ENCODE data around the gene LHFPL2.

LHFPL2 gene

GRCh38 chr5:78562714-78563330 is 85.8 kb downstream of the LHFPL2 start:
- no peak for DNase-seq

DNA sequence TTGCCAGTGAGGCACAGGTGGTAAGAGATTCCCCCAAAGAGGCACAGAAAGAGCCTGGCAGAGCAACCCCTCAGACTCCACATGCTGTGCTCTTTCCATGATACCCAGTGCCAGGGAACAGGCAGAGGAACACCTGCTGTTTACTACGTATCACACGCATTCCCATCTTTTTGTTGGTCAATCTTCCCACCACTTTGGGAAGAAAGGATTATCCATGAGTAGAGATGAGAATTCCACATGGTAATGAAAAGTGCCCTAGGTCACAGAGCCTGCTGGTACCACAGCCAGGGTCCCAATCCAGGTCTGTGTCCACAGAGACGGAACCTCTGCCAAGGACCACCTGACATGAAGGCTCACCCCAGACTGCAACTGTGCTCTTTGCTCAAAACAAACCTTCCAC is 86.6 kb downstream of the LHFPL2 start:
- no peak for DNase-seq

DNA sequence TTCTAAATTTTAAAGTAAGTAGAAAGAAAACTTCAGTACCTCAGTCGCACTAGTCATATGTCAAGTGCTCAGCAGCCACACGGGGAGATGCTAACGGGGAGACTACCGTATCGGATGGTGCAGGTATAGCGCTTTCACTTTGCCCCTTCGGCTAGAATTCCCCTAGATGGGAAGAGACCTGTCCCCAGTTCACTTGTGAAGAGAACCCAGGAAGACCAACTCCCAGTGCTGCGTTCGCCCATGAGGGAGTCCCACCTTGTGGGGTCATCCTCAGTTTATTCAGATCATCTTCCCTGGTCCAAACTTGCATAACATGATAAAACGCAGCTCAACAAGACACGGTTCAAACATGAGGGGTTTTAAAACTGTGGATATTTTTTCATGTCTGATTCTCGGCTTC is 87.3 kb downstream of the LHFPL2 start:
- DNase-seq = no peak

GRCh38 chr5:78560000-78560855 is 88.3 kb downstream of the LHFPL2 start:
- DNase-seq = no peak

GRCh38 chr5:78557601-78558000 is 91.0 kb downstream of the LHFPL2 start:
- no peak for DNase-seq

- DNase-seq = no peak
These were observed 92.7 kb downstream of the LHFPL2 start for GRCh38 chr5:78555870-78556269.

GRCh38 chr5:78554670-78555069 is 93.9 kb downstream of the LHFPL2 start:
- DNase-seq = no peak

- DNase-seq = no peak
These were observed 94.8 kb downstream of the LHFPL2 start for GRCh38 chr5:78553580-78554353.

DNA sequence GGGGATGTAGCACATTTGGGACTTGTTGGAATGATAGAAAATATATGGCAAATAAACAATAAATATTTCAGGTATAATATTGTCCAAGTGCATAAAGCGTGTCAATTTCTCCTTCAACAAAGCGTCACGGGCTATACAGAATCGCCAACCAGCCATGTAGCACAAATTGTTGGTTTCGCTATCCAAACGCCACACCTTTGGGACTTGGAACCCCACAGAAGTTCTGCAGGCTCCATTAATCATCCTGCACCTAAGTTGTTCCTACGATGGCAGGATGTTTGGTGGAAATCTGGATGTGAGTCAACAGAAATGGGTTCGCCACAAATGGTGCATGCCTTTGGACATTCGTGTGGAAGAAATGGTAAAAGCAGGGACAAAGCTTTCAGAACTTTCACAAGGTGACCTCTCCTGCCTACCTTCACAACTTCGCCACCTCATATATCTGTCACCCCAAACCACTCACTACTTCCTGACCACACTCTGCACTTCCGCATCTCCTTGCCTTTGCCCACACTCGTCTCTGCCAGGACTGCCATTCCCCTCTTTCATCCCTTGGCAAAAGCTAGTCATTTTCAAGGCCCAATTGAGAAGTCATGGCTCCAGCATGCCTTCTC is 95.7 kb downstream of the LHFPL2 start:
- DNase-seq = no peak

GRCh38 chr5:78550891-78551290 is 97.7 kb downstream of the LHFPL2 start:
- DNase-seq = no peak

DNA sequence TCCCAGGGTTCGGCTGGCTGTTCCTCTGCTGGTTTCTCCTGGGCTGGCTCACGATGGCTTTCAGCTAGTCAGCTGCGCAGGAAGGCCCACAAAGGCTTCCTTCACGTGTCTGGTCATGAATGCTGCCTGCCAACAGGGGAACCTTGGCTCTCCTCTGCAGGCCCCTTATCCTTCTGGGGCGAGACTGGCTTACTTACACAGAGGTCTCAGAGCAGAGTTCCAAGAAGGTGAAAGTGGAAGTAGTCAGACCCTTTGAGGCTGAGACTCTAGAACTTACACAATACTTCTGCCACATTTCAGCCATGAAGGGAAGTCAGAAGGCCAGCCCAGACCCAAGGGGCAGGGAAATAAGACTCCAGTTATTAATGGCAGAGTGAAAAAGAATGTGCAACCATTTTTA is 99.5 kb downstream of the LHFPL2 start:
- no peak for DNase-seq

GRCh38 chr5:78547731-78548615 is 100.6 kb downstream of the LHFPL2 start:
- no peak for DNase-seq

GRCh38 chr5:78547183-78547582 is 101.4 kb downstream of the LHFPL2 start:
- DNase-seq = no peak

DNA sequence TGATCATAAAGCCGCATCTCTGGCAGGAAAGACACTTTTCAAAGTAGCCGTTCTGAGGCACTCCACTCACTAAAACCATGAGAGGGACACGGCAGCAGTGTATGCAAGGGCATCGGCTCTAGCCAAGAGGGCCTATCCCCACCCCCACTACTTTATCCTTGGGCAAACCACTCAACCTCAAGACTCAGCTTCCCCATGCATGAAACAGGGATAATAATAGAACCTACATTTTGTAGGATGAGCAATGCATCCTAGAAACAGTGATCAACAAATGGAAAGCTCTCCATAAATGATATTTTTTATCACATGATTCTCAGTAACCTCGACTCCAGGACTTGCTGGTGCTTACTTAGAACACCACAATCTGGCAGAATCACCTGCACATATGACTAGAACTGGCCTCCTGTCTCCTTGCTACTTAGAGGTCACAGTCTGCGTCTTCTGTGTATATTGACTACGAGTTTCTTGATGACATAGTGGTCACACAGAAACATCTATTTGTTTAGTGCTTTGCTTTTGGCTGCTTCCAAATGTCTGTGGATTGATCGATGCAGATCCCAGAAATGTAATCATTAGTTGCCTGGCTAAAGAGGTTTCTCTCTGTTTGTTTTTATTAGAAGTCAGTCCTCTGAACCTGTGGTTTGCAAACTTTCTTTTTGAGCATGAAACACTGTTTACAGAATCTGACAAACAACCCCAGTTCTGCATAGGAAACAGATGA is 102.1 kb downstream of the LHFPL2 start:
- DNase-seq = no peak

- no peak for DNase-seq
These were observed 103.2 kb downstream of the LHFPL2 start for GRCh38 chr5:78545406-78545805.

- no peak for DNase-seq
These were observed 103.9 kb downstream of the LHFPL2 start for GRCh38 chr5:78544561-78545201.

- no peak for DNase-seq
These were observed 104.7 kb downstream of the LHFPL2 start for GRCh38 chr5:78543916-78544315.

- no peak for DNase-seq
These were observed 105.3 kb downstream of the LHFPL2 start for GRCh38 chr5:78543292-78543691.

- no peak for DNase-seq
These were observed 106.2 kb downstream of the LHFPL2 start for GRCh38 chr5:78542321-78542840.

DNA sequence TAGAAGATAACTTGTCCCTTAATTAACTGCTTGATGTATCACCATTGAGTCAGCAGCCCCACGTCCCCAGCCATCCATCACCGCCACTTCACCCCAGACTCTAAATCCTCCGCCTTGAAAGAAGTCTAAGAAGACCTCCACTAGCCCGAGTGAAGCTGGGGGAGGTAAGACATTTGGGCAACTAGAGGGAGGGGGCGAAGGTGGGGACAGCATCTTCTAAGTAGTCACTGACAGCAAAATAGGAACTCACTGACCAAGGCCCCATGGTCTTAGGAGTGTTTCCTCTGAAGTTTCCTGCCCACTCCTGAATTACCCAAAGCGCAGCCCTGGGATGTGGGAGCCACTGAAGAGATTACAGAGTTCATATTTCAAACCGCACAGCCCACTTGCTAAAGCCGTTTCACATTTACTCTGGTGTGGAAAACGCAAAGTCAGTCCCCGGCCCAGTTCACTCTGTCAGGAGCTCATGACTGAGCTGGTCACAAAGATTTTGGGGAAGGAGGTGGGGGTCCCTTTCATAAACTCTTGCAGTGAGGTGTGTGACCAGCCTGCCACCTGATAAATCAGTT is 107.4 kb downstream of the LHFPL2 start:
- DNase-seq = no peak
